Lung (tissue), 12 donors: ENCODE measurements around the gene RTN4R. TPM values are rescaled to one million over a fixed set of nuclear protein-coding genes. Genes with fewer than 3 reads are reported as not detected.
A peak's percentile ranks its signal among the peaks of the same experiment; 100 is the strongest.

ENCODE experiments used
- ATAC-seq: fragments of 200-7000 bp; cut with Tn5 transposase; one replicate; pipeline ENCODE4 v1.9.1; 2020; ENCODE audit warnings: moderate number of reproducible peaks; ENCODE audit not compliant: insufficient read depth, low FRiP score
- DNase-seq, 3 donors: peaks; one replicate each; pipeline ENCODE4 v3.0.0-alpha.2; 2013 to 2017
- H3K27ac ChIP-seq, 2 donors: one replicate each; pipeline ENCODE4 v1.5.1; 2013; ENCODE audit warnings: mild to moderate bottlenecking in 2 of 2, moderate library complexity in 2 of 2, control low read depth in 1 of 2, inconsistent platforms in 1 of 2, low read depth in 1 of 2, low read length in 1 of 2
- H3K27me3 ChIP-seq, 3 donors: one replicate each; pipeline ENCODE4 v1.5.1; 2013; ENCODE audit warnings: low read length in 2 of 3; ENCODE audit not compliant: control insufficient read depth in 3 of 3, insufficient read depth in 3 of 3
- H3K36me3 ChIP-seq, 4 donors: one replicate each; pipeline ENCODE4 v1.5.1; 2013; ENCODE audit warnings: low read length in 4 of 4, mild to moderate bottlenecking in 1 of 4, moderate library complexity in 1 of 4; ENCODE audit not compliant: control insufficient read depth in 4 of 4, insufficient read depth in 4 of 4
- H3K4me1 ChIP-seq, 5 donors: one replicate each; pipeline ENCODE4 v1.5.1; 2013; ENCODE audit warnings: low read length in 5 of 5, mild to moderate bottlenecking in 2 of 5, moderate library complexity in 1 of 5; ENCODE audit not compliant: control insufficient read depth in 5 of 5, insufficient read depth in 5 of 5
- H3K4me3 ChIP-seq: one replicate; pipeline ENCODE4 v1.5.1; 2013; ENCODE audit warnings: mild to moderate bottlenecking, control low read depth, moderate library complexity
- H3K9ac ChIP-seq, 2 donors: one replicate each; pipeline ENCODE4 v1.5.1; 2013; ENCODE audit warnings: low read length in 2 of 2, control low read depth in 1 of 2; ENCODE audit not compliant: insufficient read depth in 1 of 2
- H3K9me3 ChIP-seq, 4 donors: one replicate each; pipeline ENCODE4 v1.5.1; 2013; ENCODE audit warnings: low read length in 3 of 4, mild to moderate bottlenecking in 1 of 4, moderate library complexity in 1 of 4; ENCODE audit not compliant: control insufficient read depth in 4 of 4, insufficient read depth in 3 of 4
- WGBS, 2 donors: extraction: QIAGEN DNeasy Blood & Tissue Kit; methylation state at CpG; one replicate each; pipeline ENCODE4 v1.1.7; 2013; 5-methylcytosine and 5-hydroxymethylcytosine counted together
- polyA plus RNA-seq, 2 donors: library from polyadenylated mRNA; stranded (reverse); fragments of 200-250 nt; gene quantifications; one replicate each; pipeline ENCODE4 v1.2.1, GENCODE V29; 2013
- total RNA-seq, 2 donors: library from RNA; depleted of rRNA in 1 of 2; stranded (reverse); fragments of >200 nt in 1 of 2; gene quantifications; one replicate each; pipeline ENCODE4 v1.2.1, GENCODE V29; 2014 to 2021
- TF ChIP-seq, protein P1 (sequence below): IDR thresholded peaks from 2 replicates; pipeline ENCODE4 v1.5.1; 2012; ENCODE audit warnings: mild to moderate bottlenecking; ENCODE audit errors: control extremely low read depth, extremely low read depth
- donor health status: control.
- donor health status: control.
- donor health status: Bipolar disorder and iron deficiency.
- donor health status: healthy.
- donor health status: DM: yes; HTN: yes; CAD: no.

RTN4R gene
- total and polyA plus RNA-seq, 4 donors: 2.6 to 7.8 (median 4.3) TPM

DNA sequence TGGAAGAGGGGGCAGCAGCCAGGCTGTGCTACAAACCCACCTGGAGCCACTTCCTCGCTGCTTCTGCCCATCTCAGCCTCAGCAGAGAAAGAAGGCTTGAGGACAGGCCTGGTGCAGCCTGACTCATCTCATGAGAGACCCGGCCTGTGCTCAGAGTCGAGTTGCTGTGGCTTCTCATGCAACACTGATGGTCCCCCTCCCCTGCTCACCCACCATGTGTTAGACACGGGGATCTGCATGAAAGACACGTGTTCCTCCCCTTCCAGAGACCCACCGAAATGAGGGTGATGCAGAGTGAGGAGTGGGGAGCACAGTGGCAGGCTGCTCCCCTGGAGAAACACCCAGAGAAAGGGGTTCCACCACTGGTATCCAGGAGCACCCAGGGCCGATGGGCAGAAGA, 15.0 kb downstream of the RTN4R start:
- DNase-seq (no peak), ATAC-seq (no peak)
- Histone ChIP-seq H3K4me1 (peaks cover 0 to 21% (median 6%) of the 10 kb centered on the region in 5 donors), H3K27ac (no peak overlapping the region), H3K9ac (no peak overlapping the region), H3K9me3 (no peaks in the 10 kb centered on the region), H3K4me3 (no peak overlapping the region), H3K36me3 (no peaks in the 10 kb centered on the region), H3K27me3 (no peaks in the 10 kb centered on the region)
- WGBS, 2 donors: 88 to 96% methylated on average over 7 of the region's 7 CpGs
- TF ChIP-seq, protein P1, sequence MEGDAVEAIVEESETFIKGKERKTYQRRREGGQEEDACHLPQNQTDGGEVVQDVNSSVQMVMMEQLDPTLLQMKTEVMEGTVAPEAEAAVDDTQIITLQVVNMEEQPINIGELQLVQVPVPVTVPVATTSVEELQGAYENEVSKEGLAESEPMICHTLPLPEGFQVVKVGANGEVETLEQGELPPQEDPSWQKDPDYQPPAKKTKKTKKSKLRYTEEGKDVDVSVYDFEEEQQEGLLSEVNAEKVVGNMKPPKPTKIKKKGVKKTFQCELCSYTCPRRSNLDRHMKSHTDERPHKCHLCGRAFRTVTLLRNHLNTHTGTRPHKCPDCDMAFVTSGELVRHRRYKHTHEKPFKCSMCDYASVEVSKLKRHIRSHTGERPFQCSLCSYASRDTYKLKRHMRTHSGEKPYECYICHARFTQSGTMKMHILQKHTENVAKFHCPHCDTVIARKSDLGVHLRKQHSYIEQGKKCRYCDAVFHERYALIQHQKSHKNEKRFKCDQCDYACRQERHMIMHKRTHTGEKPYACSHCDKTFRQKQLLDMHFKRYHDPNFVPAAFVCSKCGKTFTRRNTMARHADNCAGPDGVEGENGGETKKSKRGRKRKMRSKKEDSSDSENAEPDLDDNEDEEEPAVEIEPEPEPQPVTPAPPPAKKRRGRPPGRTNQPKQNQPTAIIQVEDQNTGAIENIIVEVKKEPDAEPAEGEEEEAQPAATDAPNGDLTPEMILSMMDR: no peak

DNA sequence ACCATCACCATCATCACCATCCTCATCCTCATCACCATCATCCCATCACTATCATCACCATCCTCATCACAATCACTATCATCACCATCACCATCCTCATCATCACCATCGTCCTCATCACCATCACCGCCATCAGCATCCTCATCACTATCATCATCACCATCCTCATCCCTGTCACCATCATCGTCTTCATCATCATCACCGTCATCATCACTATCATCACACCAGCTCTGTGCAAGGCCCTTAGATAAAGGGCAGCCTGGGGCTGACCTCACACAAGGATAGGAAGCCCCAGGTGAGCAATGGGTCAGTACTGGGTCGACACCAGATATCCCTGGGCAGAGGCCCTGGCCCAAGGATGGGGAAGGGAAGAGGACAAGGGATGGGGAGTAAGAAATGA, 16.1 kb downstream of the RTN4R start:
- TF ChIP-seq, protein P1: no peak
- ATAC-seq (no peak), DNase-seq (no peak)
- Histone ChIP-seq H3K9ac (no peak overlapping the region), H3K4me3 (no peak overlapping the region), H3K36me3 (no peaks in the 10 kb centered on the region), H3K4me1 (peaks cover 0 to 21% (median 6%) of the 10 kb centered on the region in 5 donors), H3K27ac (no peak overlapping the region), H3K9me3 (no peaks in the 10 kb centered on the region), H3K27me3 (no peaks in the 10 kb centered on the region)
- 95% methylated on average over 5 of the region's 5 CpGs for WGBS, 2 donors

DNA sequence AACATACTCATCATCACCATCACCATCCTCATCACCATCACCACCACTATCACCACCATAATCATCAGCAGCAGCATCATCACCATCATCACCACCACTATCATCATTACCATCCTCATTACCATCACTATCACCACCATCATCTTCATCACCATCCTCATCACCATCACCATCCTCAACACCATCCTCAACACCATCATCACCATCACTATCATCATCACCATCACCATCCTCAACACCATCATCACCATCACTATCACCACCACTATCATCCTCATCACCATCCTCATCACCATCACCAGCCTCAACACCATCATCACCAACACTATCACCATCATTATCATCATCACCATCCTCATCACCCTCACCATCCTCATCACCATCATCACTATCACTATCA, 16.6 kb downstream of the RTN4R start:
- DNase-seq: peak in 1 of 3 donors; percentile 18
- no peak overlapping the region for H3K9ac ChIP-seq
- H3K4me1 ChIP-seq: peaks cover 0 to 24% (median 6%) of the 10 kb centered on the region in 5 donors
- TF ChIP-seq, protein P1: no peak
- no peaks in the 10 kb centered on the region for H3K36me3 ChIP-seq
- H3K27me3 ChIP-seq: no peaks in the 10 kb centered on the region
- H3K27ac ChIP-seq: no peak overlapping the region
- no peak for ATAC-seq
- no peak overlapping the region for H3K4me3 ChIP-seq
- no peaks in the 10 kb centered on the region for H3K9me3 ChIP-seq

DNA sequence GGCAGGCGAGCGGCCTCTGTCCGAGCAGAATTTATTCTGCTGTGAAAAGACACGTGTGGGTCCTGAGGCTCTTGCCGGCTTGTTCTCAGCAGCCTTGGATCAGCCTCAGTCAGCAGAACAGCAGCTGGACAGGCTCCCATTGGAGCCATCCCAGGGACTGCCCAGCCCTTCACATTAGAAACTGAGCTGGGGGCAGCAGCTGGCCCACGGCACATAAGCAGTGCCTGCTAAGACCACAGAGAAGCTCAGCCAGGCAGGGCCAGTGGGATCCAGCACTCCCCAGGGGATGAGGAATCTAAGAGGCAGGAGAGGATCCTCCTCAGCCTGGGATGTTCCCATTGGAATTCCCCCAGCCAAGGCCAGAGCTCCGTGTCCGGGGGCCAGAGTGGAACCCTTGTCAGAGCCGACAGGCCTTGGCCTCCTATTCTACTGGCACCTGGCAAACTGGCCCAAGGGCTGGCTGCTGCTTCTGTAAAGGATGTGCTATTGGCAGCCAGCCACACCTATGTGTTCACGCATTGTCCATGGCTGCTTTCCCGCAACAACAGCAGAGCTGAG, 18.2 kb downstream of the RTN4R start:
- no peak overlapping the region for H3K27ac ChIP-seq
- TF ChIP-seq, protein P1: no peak
- H3K36me3 ChIP-seq: no peaks in the 10 kb centered on the region
- H3K27me3 ChIP-seq: no peaks in the 10 kb centered on the region
- H3K9ac ChIP-seq: peak overlapping the region in 1 of 2 donors; percentile 37
- H3K4me3 ChIP-seq: no peak overlapping the region
- peaks cover 0 to 36% (median 6%) of the 10 kb centered on the region in 5 donors for H3K4me1 ChIP-seq
- no peak for ATAC-seq
- no peaks in the 10 kb centered on the region for H3K9me3 ChIP-seq
- peak; percentile 82 to 90 (median 83) for DNase-seq
- 69 to 83% methylated on average over 11 of the region's 11 CpGs for WGBS, 2 donors
